PFSK-1 (cell line): ENCODE data around the gene NR6A1.

ENCODE experiments used
- POLR2AphosphoS5 ChIP-seq: IDR thresholded peaks from 2 replicates; pipeline ENCODE4 v1.6.1; 2012; ENCODE audit warnings: low read depth, mild to moderate bottlenecking, control low read depth, low read length, moderate library complexity
- SIN3A ChIP-seq: IDR thresholded peaks from 2 replicates; pipeline ENCODE4 v1.6.1; 2012; ENCODE audit warnings: mild to moderate bottlenecking, low read length, moderate library complexity, borderline replicate concordance; ENCODE audit not compliant: insufficient read depth

DNA sequence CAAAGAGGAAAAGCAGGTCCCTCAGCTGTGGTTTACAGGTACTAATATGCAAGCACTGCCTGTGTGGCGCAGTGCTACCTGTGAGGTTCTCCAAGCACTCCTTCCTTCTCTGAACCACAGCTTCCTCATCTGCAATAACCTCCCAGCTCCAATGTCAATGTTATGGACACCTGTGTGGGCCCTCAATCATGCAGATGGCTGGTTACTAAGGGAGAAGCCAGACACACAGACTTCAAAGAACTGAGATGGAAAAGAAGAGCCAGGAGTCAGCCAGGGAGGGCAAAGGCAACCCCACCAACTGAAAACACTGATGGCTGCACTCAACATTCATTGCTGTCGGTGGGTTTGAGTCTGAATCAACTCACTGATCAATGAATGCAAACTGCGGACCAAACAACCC is 77.7 kb downstream of the NR6A1 start:
- TF ChIP-seq POLR2AphosphoS5 (no peak), SIN3A (no peak)
